GM21723 (cell line): ENCODE data around the gene IL17B.
"Not testable (repeated sequence)": the region's sequence is repeated elsewhere in the genome, so short reads cannot be mapped to it uniquely, and the experiment has no call there.

Source experiments
- ATAC-seq: cut with Tn5 transposase; IDR thresholded peaks from one replicate; pipeline ENCODE4 v1.9.1; 2021; ENCODE audit warnings: mild to moderate bottlenecking, moderate library complexity; ENCODE audit not compliant: unreplicated experiment

Gene IL17B

GRCh38 chr5:149403923-149404745, 25.0 kb upstream of the IL17B start:
- no peak for ATAC-seq

GRCh38 chr5:149402291-149402690, 23.2 kb upstream of the IL17B start:
- ATAC-seq: no peak

- no peak for ATAC-seq
Observed at GRCh38 chr5:149401051-149401450, 22.0 kb upstream of the IL17B start.

- ATAC-seq: no peak
Observed at GRCh38 chr5:149400304-149400703, 21.2 kb upstream of the IL17B start.

GRCh38 chr5:149399775-149400174, 20.7 kb upstream of the IL17B start:
- ATAC-seq: no peak

- ATAC-seq: not testable (repeated sequence)
Observed at GRCh38 chr5:149398747-149399266, 19.7 kb upstream of the IL17B start.

GRCh38 chr5:149397530-149397929, 18.4 kb upstream of the IL17B start:
- no peak for ATAC-seq

GRCh38 chr5:149394996-149395395, 15.9 kb upstream of the IL17B start:
- not testable (repeated sequence) for ATAC-seq

- ATAC-seq: no peak
Observed at GRCh38 chr5:149392718-149393117, 13.6 kb upstream of the IL17B start.

- ATAC-seq: no peak
Observed at GRCh38 chr5:149391524-149391923, 12.4 kb upstream of the IL17B start.

- ATAC-seq: not testable (repeated sequence)
Observed at GRCh38 chr5:149391076-149391475, 12.0 kb upstream of the IL17B start.

GRCh38 chr5:149389552-149390495, 10.7 kb upstream of the IL17B start:
- ATAC-seq: no peak

GRCh38 chr5:149388498-149389190, 9.6 kb upstream of the IL17B start:
- ATAC-seq: no peak

GRCh38 chr5:149387982-149388381, 8.9 kb upstream of the IL17B start:
- ATAC-seq: no peak

- ATAC-seq: no peak
Observed at GRCh38 chr5:149387081-149387631, 8.1 kb upstream of the IL17B start.

GRCh38 chr5:149386166-149386565, 7.1 kb upstream of the IL17B start:
- no peak for ATAC-seq

- no peak for ATAC-seq
Observed at GRCh38 chr5:149383399-149383798, 4.3 kb upstream of the IL17B start.

- ATAC-seq: no peak
Observed at GRCh38 chr5:149382517-149383220, 3.6 kb upstream of the IL17B start.

GRCh38 chr5:149381986-149382338, 2.9 kb upstream of the IL17B start:
- no peak for ATAC-seq
